OCI-LY7 (cell line): ENCODE results near the gene TNS1. TPM values are rescaled to one million over a fixed set of nuclear protein-coding genes. Genes with fewer than 3 reads are reported as not detected.

ENCODE experiments used
- BruUV-seq: library from RNA; stranded (reverse); fragments of 400-500 nt; replicated peaks from 2 replicates; lab custom pipeline; 2021; lab: Mats Ljungman, UMichigan
- CTCF ChIA-PET: fragments of 300-600 bp; sonication (Branson Sonifier 250); formaldehyde crosslinking; loops from one replicate; lab custom pipeline; 2022; ENCODE audit warnings: antibody characterized with exemption; ENCODE audit not compliant: unreplicated experiment; lab: Charles Lee
- POLR2A ChIA-PET: fragments of 300-600 bp; sonication (Branson Sonifier 250); formaldehyde crosslinking; loops from one replicate; lab custom pipeline; 2022; ENCODE audit warnings: antibody characterized with exemption; lab: Charles Lee
- DNase-seq: peaks from one replicate; pipeline ENCODE4 v3.0.0-alpha.2; 2015; ENCODE audit warnings: low spot score
- H2AFZ ChIP-seq: fragments of 200-600 bp; sonication (generic), shearing (Covaris generic); 2 replicates; pipeline ENCODE4 v1.6.1; 2014; ENCODE audit warnings: mild to moderate bottlenecking, antibody characterized with exemption, low read length, moderate library complexity
- H3K27ac ChIP-seq: fragments of 200-600 bp; sonication (generic); 2 replicates; pipeline ENCODE4 v1.5.1; 2014; ENCODE audit warnings: mixed run types, low read depth, mild to moderate bottlenecking, moderate library complexity, low read length, inconsistent platforms; ENCODE audit not compliant: poor library complexity, severe bottlenecking
- H3K36me3 ChIP-seq: fragments of 200-600 bp; sonication (generic); 2 replicates; pipeline ENCODE4 v1.6.1; 2014; ENCODE audit warnings: mild to moderate bottlenecking, antibody characterized with exemption, low read length, moderate library complexity, mixed read lengths; ENCODE audit not compliant: insufficient read depth
- H3K4me1 ChIP-seq: fragments of 200-600 bp; sonication (generic); 2 replicates; pipeline ENCODE4 v1.5.1; 2014; ENCODE audit warnings: mild to moderate bottlenecking, low read length; ENCODE audit not compliant: insufficient read depth, poor library complexity, severe bottlenecking
- H3K4me2 ChIP-seq: fragments of 200-600 bp; sonication (generic); 2 replicates; pipeline ENCODE4 v1.6.1; 2014; ENCODE audit warnings: mild to moderate bottlenecking, low read length
- H3K4me3 ChIP-seq: fragments of 200-600 bp; sonication (generic); 2 replicates; pipeline ENCODE4 v1.5.1; 2014; ENCODE audit warnings: mild to moderate bottlenecking, low read depth, low read length; ENCODE audit not compliant: poor library complexity, severe bottlenecking
- H3K79me2 ChIP-seq: fragments of 200-600 bp; sonication (generic); 2 replicates; pipeline ENCODE4 v1.6.1; 2016; ENCODE audit warnings: low read depth, mild to moderate bottlenecking, low read length, moderate library complexity, mixed read lengths; ENCODE audit not compliant: insufficient read depth
- H3K9me2 ChIP-seq: fragments of 200-600 bp; sonication (generic); 2 replicates; pipeline ENCODE4 v1.6.1; 2016; ENCODE audit warnings: mild to moderate bottlenecking, low read length, mixed read lengths; ENCODE audit not compliant: insufficient read depth
- H3K9me3 ChIP-seq: fragments of 200-600 bp; sonication (generic); 2 replicates; pipeline ENCODE4 v1.6.1; 2014; ENCODE audit warnings: mild to moderate bottlenecking, mixed run types, low read length, mixed read lengths
- H4K20me1 ChIP-seq: fragments of 200-600 bp; sonication (generic); 2 replicates; pipeline ENCODE4 v1.6.1; 2014; ENCODE audit warnings: mild to moderate bottlenecking, antibody characterized with exemption, low read length, moderate library complexity, mixed read lengths; ENCODE audit not compliant: insufficient read depth
- CTCF ChIP-seq: fragments of 200-600 bp; sonication (generic); conservative IDR thresholded peaks from 2 replicates; pipeline ENCODE4 v1.5.1; 2014; ENCODE audit warnings: mild to moderate bottlenecking, antibody characterized with exemption, low read length, moderate library complexity, mixed read lengths
- EZH2phosphoT487 ChIP-seq: fragments of 200-600 bp; sonication (generic); IDR thresholded peaks from 2 replicates; pipeline ENCODE4 v1.6.1; 2018; ENCODE audit warnings: low read depth, borderline replicate concordance, mild to moderate bottlenecking, mixed run types, antibody characterized with exemption, low read length, moderate library complexity, mixed read lengths
- intact Hi-C: fragments of 100-400 bp; cut with micrococcal nuclease; formaldehyde crosslinking; loops from one replicate; pipeline ENCODE4 v1.10.0; 2022; ENCODE audit not compliant: unreplicated experiment
- total RNA-seq, 2 experiments: library from RNA; depleted of rRNA in 1 of 2; stranded (reverse); fragments of >200 nt in 1 of 2; shearing (Covaris generic) in 1 of 2; gene quantifications; 2 replicates each; pipeline ENCODE4 v1.2.3, GENCODE V29; 2014 to 2022

TNS1 gene
- total RNA-seq, 2 experiments from 2014 or later: not detected

DNA sequence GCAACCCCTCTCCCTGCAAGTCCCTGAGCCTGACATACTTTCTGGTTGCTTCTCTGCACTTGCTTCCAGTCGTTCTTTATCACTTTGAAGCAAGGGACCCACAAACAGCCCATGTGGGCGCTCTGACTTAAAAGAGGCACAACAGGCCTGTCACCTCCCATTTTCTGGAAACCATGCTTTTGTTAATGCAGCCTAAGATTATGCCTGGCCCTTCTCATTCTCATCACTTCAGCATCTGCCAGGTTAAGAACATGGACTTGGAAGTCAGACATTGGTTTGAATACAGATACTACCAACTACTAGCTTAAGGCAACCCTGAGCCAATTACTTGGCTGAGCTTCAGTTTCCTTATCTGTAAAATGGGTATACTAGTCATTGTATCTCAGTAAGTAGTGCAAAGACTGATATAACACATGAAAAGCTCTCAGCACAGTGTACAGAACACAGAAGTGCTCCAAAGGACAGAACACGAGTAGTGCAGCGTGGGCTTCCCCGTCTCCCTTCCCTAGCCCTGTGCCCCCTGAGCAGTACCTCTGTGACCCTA lies 141.4 kb downstream of the TNS1 start:
- no TSS peak for BruUV-seq
- Histone ChIP-seq H4K20me1 (no peaks in the 10 kb centered on the region), H3K4me3 (no peak overlapping the region), H3K4me1 (peaks cover 8% of the 10 kb centered on the region), H3K27ac (no peak overlapping the region), H3K4me2 (no peak overlapping the region), H3K36me3 (no peaks in the 10 kb centered on the region), H3K9me2 (no peaks in the 10 kb centered on the region), H2AFZ (no peak overlapping the region), H3K9me3 (no peaks in the 10 kb centered on the region), H3K79me2 (no peaks in the 10 kb centered on the region)
- TF ChIP-seq CTCF (no peak), EZH2phosphoT487 (no peak)
- CTCF ChIA-PET: no interaction called here
- POLR2A ChIA-PET: no interaction called here
- no peak for DNase-seq
- intact Hi-C loops: no loop called here

DNA sequence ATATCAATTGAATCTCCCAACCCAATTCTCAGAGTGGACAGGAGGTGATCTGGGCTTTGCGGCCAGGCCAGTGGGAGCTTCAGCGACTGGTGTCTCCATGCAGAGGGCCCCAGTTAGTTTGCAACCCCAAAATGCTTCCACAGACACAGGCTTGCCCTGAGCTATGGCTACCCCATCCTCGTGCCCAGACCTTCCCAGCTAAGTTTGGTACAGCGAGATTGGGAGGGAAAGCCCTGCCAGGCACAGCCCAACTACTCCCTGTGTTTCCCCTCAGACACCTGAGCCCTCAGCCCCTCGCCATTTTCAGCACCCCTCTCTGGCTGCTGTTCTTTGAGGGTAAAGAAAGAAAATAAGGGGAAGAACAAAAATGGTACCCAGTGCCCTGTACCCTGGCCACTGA lies 142.9 kb downstream of the TNS1 start:
- Histone ChIP-seq H3K4me1 (peaks cover 2% of the 10 kb centered on the region), H2AFZ (no peak overlapping the region), H3K27ac (no peak overlapping the region), H3K79me2 (no peaks in the 10 kb centered on the region), H3K4me3 (no peak overlapping the region), H3K4me2 (no peak overlapping the region), H3K9me3 (no peaks in the 10 kb centered on the region), H3K36me3 (no peaks in the 10 kb centered on the region), H3K9me2 (no peaks in the 10 kb centered on the region), H4K20me1 (no peaks in the 10 kb centered on the region)
- intact Hi-C loops: no loop called here
- CTCF ChIA-PET: no interaction called here
- no TSS peak for BruUV-seq
- TF ChIP-seq CTCF (no peak), EZH2phosphoT487 (no peak)
- POLR2A ChIA-PET: no interaction called here
- no peak for DNase-seq
